ENCODE results near the gene CACNA1H.

CACNA1H gene

GRCh38 chr16:1167276-1168107 lies 14.6 kb downstream of the CACNA1H start:
- no peak for DNase-seq (ENCODE audit: low read depth)
- no peak overlapping the region for H3K4me3 ChIP-seq (ENCODE audit: low read depth, low read length)
- TF ChIP-seq, protein P1, sequence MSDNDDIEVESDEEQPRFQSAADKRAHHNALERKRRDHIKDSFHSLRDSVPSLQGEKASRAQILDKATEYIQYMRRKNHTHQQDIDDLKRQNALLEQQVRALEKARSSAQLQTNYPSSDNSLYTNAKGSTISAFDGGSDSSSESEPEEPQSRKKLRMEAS (IDR thresholded peaks at IDR 0.05; ENCODE audit: low read depth, low read length), result no peak
- TF ChIP-seq POLR2A (IDR thresholded peaks at IDR 0.05; ENCODE audit: extremely low read depth, insufficient read length) (no peak), CTCF (IDR thresholded peaks at IDR 0.05; ENCODE audit: low read depth, low read length) (no peak), MYC (IDR thresholded peaks at IDR 0.05; ENCODE audit: low read depth, low read length) (no peak)

DNA sequence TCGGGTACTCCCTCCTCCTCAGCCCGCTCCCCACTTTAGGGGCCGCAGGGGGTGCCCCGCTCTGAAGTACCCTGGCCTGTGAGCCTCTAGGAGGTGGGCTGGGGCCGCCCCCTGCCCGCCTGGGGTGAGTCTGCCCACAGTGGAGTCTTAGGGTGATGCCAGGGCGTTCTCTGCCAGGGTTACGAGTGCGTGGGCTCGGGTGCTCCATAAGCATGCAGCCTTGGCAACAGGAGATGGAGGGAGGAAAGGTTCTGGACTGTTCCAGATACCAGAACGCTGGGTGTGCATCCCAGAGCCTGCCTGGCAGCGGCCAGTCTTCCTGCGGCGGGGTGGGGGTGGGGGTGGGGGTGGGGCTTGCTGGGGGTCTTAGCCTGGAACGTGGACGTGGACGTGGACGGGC lies 15.9 kb downstream of the CACNA1H start:
- TF ChIP-seq POLR2A (IDR thresholded peaks at IDR 0.05; ENCODE audit: extremely low read depth, insufficient read length) (no peak), CTCF (IDR thresholded peaks at IDR 0.05; ENCODE audit: low read depth, low read length) (no peak), MYC (IDR thresholded peaks at IDR 0.05; ENCODE audit: low read depth, low read length) (no peak)
- TF ChIP-seq, protein P1 (IDR thresholded peaks at IDR 0.05; ENCODE audit: low read depth, low read length), result no peak

DNA sequence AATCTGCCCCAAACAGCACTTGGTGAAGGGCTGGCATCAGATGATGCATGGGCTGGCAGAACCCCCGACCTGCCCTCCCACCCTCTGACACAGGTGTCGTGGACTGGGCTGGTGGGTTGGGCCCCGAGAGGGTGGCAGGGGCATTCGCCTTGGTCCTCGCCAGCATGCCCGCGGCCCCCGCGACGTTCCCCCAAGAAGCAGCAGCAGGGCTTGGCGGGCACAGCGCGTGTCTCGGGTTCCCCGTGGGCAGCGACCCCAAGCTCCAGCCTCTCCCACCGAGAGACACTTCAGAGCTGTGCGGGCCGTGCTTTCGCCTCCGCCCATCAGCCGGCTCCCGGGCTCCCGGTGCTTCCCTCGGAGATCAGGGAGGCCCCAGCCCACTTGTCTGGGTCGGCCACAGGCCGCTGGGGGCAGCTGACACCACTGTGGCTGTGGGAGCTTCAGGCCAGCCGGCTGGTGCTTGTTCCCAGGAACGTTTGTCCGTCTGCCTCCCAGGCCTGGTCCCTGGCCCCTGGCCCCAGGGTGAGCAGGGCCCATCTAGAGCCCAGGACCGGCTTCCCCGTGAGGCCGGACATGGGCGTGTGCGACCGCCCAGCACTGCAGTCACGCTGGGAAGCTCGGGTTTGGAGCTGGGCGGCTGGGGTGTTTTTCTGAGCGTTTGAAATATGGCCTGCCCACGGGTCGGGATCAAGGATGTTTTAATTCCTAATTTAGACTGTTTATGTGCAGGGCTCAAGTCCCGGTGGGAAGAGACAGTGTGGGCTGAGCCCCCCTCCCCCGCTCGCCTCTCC lies 16.6 kb downstream of the CACNA1H start:
- no peak for DNase-seq (ENCODE audit: low read depth)
- H3K4me3 ChIP-seq (ENCODE audit: low read depth, low read length), result no peak overlapping the region
- TF ChIP-seq, protein P1 (IDR thresholded peaks at IDR 0.05; ENCODE audit: low read depth, low read length), result no peak
- TF ChIP-seq MYC (IDR thresholded peaks at IDR 0.05; ENCODE audit: low read depth, low read length) (no peak), POLR2A (IDR thresholded peaks at IDR 0.05; ENCODE audit: extremely low read depth, insufficient read length) (no peak), CTCF (IDR thresholded peaks at IDR 0.05; ENCODE audit: low read depth, low read length) (no peak)

More for the DNA sequence above, 15.9 kb downstream of the CACNA1H start:
- H3K4me3 ChIP-seq (ENCODE audit: low read depth, low read length), result no peak overlapping the region
- no peak for DNase-seq (ENCODE audit: low read depth)

DNA sequence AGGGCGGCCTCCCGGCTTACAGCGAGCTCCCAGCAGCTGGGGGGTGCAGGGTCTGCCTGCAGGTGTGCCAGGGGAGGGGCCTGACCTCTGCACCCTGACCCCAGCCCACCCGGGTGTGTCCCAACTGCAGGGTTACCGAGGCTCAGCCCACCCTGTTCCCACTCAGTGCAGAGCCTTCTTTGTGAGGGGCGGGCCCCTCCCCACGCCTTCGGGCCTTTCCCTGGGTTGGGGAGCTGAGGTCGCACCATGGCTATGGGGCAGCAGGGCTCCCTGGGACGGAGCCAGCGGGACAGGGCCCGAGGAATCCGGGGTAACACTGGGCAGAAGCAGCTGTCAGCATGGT lies 17.1 kb downstream of the CACNA1H start:
- no peak overlapping the region for H3K4me3 ChIP-seq (ENCODE audit: low read depth, low read length)
- TF ChIP-seq CTCF (IDR thresholded peaks at IDR 0.05; ENCODE audit: low read depth, low read length) (no peak), POLR2A (IDR thresholded peaks at IDR 0.05; ENCODE audit: extremely low read depth, insufficient read length) (no peak), MYC (IDR thresholded peaks at IDR 0.05; ENCODE audit: low read depth, low read length) (no peak)
- TF ChIP-seq, protein P1 (IDR thresholded peaks at IDR 0.05; ENCODE audit: low read depth, low read length), result no peak

DNA sequence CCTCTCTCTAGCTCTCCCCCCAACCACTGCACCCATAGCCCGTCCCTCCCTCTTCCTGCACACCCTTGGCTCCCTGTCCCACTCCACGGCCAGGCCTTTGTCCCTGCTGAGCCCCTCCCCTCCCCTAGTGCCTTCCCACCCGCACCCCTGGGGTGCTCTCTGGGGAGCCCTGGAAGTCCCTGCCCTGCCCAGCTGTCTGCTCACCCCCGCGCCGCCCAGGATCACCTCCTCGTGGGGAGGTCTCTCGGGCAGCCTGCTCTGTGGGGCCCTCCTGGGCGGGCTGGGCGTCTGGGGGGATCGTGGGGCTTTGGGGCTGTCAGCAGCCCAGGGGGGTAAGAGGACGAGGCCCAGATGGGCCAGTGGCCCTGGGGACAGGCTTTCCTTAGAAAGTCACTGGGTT lies 18.1 kb downstream of the CACNA1H start:
- TF ChIP-seq MYC (IDR thresholded peaks at IDR 0.05; ENCODE audit: low read depth, low read length) (no peak), POLR2A (IDR thresholded peaks at IDR 0.05; ENCODE audit: extremely low read depth, insufficient read length) (no peak), CTCF (IDR thresholded peaks at IDR 0.05; ENCODE audit: low read depth, low read length) (no peak)
- TF ChIP-seq, protein P1 (IDR thresholded peaks at IDR 0.05; ENCODE audit: low read depth, low read length), result no peak
- no peak overlapping the region for H3K4me3 ChIP-seq (ENCODE audit: low read depth, low read length)
- no peak for DNase-seq (ENCODE audit: low read depth)

More for the DNA sequence above, 17.1 kb downstream of the CACNA1H start:
- DNase-seq (ENCODE audit: low read depth), result no peak
